GM21515 (cell line): ENCODE data around the gene USP40.

Experiments
- ATAC-seq: cut with Tn5 transposase; IDR thresholded peaks from one replicate; pipeline ENCODE4 v1.9.1; 2021; ENCODE audit not compliant: unreplicated experiment

USP40 gene

DNA sequence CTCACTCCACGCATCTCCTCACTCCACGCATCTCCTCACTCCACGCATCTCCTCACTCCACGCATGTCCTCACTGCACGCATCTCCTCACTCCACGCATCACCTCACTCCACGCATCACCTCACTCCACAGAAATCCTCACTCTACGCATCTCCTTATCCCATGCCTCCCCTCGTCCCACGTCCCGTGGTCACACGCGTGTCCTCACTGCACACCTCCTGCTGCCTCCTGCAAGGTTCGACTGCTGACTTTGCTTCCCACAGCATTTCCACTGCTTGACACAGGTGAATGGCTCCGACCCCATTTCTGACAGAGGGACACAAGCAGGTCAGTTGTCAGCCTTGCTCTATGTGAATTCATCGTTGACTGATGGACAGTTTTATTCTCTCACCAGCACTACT, 103.0 kb downstream of the USP40 start:
- ATAC-seq = no peak

DNA sequence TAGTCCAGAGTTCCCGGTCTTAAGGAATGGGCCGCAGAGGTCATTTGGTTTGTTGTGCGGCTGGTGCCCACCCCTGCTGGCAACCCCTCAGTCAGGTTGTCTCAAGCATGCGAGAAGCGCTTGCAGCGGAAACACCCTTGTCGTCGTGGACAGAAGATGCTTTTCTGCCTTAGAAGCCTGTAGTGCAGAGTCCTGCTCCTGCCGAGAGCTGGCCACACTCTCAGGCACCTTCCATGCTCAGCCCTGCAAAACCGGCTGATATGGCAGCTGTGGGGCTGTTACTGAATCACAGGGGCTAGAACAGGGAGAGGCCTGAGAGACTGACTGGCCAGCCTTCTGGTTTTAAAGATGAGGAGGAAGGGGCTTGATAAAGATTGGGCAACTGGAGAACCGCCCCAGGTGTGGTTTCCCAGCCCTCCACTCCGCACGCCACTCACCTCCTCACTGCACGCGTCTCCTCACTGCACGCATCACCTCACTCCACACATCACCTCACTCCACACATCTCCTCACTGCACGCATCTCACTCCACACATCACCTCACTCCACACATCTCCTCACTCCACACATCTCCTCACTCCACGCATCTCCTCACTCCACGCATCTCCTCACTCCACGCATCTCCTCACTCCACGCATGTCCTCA, 103.6 kb downstream of the USP40 start:
- ATAC-seq = no peak

DNA sequence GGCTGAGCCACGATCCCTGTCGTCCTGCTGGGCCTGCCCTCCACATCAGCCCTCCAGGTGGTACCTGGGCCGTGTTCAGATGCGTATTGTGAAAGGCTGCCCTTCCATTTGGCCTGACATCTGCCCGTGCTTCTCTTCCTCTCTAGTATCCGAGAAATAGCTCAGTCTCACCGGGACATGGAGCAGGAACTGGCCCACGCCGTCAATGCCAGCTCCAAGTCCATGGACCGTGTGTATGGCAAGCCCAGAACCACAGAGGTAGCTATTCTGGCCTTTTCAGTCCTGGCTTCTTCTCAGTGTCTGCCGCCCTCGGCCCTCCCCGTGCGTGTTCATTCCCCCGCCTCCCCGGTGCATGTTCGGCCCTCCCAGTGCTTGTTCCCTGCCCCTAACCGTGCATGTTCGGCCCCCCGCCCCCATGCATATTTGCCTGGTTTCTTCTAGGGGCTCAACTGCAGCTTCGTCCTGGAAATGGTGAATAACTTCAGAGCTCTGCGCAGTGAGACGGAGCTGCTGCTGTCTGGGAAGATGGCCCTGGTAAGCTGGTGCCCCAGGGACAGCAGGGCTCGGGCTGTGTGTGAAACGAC, 104.3 kb downstream of the USP40 start:
- ATAC-seq = no peak

DNA sequence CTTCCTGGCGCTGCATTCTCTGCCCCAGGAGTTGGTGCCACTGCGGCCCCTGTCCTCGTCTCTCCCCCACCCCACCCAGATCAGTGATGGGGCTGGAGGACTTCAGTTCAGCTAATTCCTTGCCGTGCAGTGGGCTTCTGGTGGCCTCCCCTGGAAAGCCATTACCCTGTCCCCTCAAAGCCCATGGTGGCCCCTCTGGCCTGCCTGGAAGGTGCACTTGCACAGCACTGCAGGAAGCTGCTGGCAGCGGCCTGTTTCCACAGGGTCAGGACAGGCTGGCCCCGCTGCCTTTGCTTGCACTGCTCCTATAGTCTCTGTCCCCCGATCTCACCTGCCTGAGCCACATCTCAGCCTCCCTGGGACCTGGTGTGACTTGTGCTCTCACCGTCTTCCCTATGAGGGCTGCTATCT, 105.1 kb downstream of the USP40 start:
- no peak for ATAC-seq

DNA sequence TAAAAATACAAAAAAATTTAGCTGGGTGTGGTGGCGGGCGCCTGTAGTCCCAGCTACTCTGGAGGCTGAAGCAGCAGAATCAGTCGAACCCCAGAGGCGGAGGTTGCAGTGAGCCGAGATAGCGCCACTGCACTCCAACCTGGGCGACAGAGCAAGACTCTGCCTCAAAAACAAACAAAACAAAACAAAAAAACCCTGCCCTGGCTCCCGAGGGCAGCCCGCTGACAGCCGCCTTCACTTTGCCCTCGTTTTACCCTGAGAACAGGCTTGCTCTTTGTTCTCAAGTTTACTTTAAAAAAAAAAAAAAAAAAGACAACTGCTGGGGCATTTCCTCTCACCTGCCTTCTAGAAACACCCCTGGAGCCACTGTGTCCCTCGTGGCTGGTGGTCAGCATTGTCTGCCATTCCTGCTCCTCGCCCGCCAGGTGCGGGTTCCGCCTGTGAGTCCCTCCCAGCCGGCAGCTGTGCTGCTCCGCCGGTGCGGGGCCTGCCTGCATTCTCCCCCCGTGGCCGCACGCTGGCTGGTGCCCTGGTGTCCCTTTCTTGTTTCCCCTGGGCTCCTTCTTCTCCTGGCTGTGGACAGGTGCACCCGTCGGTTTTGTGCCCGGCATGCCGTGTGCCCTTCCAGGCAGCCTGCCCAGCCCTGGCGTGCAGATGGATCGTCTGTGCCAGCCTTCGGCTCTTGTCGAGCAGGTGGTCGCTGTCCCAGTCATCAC, 105.7 kb downstream of the USP40 start:
- no peak for ATAC-seq

DNA sequence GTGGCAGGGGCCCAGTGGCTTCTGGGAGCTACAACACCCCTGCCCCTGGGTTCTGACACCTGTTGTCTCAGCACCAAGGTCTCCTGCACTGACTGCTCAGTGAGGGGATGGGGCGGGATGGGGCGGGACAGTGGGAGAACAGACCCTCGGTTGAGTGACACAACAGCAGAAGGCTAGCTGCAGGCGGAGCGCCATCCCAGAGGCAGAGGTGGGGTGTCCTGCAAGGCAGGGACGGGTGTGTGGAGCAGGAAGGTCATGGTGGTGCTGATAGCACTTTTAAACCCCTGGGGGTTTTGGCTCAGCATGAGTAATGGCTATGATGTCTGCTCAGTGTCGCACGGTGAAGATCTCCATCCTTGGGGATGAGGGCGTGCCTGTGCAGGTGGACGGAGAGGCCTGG, 107.2 kb downstream of the USP40 start:
- ATAC-seq = no peak

DNA sequence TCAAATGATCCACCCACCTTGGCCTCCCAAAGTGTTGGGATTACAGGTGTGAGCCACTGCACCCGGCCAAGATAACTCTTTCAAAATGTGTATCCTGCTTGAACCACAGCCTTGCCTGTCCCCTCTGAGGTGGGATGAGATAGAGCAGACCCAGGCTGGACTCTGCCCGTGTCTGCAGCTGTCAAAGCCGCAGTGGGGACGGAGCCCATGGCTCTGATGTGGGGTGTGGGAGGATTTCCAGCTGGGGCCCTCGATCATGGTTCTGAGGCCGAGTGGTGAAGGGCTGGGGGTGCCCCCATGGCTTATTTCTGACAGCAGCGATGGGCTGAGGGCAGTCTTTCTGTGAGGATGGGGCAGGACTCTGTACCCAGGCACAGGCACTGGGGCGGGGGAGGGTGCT, 107.8 kb downstream of the USP40 start:
- no peak for ATAC-seq

DNA sequence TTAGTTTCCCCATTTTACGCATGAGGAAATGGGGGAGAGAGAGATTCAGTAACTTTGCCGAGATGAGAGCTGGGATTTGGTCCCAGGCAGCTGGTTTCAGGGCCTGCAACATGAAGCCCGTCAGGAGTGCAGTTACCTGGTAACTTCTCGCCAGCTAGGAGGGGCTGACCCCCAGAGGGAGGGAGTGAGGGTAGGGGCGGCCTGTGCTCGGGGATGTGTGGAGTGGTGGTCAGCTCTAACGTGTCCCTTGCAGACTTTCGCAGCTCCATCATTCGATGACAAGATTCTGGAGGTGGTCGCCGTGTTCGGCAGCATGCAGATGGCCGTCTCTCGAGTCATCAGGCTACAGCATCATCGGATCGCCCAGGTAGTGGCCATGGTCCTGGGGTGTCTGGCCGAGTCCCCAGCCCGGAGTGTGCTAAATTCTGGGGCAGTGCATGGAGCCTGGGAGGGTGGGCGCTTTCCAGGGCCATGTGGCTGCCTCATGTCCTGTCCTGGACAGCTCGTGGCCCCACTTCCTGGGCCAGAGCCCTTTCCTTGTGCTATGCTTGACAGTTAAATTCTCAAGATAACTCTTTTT, 108.5 kb downstream of the USP40 start:
- no peak for ATAC-seq

DNA sequence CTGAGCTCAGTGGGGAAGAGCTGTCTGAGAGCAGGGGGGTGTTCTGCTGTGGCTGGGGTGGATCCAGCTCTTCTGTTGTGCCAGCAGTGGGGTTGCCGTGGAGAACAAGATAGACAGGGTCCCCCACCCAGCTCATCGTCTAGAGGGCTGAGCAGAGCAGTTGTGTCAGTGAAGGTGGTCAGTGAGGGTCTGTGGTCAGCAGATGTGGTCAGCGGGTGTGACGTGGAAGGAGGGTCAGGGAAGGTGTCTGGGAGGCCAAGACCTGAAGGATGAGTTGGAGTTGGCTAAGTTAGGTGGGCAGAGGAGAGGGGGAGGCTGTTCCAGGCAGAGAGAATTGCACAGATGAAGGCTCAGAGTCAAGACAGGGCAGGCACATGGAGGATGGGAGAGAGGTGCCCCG, 109.2 kb downstream of the USP40 start:
- no peak for ATAC-seq

DNA sequence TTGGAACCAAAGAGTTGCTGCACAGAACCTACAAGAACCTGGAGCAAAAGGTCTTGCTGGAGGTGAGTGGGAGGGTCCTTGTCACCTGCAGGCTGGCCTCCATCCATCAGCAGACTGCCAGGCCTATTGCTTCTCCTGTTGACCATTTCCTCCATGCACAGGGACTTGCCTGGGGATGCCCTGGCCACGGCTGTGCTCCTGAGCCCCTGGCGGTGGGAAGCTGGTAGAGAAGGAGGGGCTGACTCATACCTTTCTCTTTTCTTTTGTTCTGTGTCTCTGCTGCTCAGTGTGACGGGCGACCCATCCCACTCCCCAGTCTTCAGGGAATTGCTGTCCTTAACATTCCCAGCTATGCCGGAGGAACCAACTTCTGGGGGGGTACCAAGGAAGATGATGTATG, 109.6 kb downstream of the USP40 start:
- ATAC-seq = no peak

DNA sequence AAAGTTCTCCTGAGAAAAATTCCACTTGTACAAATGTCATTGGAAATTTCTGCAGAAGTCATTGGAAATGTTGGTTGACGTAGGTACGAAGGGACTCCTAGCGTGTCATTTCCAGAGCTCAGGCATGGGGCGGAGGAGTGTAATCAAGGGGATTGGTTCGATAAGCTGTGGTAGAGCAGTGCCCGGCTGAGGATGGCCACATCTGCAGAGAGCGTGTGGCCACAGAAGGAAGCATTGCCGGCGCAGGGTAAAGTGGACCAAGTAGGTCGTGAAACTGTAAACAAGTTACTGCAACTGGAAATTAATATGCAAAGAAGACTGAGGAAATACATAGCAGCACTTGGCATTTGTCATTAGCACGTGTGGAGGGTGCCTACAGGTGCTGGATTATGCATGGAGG, 110.5 kb downstream of the USP40 start:
- ATAC-seq = no peak

DNA sequence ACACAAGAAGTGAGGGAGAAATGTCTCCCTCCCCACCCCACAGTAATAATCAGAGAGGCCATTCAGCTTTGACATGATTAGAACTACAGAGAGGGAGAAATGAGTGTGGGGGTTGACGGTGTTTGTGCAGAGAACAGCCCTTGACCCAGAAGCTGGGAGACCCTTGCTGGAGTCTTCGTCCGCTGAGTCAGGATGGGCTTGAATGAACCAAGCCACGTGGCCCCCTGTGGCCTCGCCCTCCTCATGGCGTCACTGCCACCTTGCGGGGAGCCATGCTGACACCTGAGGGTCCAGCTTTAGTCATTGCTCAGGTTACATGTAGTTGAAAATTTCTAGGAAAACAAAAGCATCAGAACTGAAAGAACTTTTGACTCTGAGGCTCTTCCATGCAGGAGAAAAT, 111.1 kb downstream of the USP40 start:
- ATAC-seq = no peak

DNA sequence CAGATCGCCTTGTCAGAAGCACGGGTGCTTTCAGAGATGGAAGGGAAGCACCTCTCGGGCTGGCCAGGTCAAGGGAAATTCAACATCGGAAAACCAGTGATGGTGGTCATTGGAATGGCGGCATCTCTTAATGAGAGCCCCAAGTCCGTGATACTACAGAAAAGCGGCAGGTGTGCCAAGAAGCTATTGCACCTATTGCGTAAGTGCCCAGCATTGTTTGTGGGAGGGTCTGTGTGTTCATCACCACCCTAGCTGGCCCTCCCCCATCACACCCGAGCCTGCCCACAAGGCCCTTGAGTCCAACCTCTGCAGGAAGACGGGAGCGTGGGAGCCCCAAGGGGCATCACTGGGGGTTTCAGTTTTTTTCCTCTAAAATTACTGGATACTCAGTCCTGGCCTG, 111.6 kb downstream of the USP40 start:
- ATAC-seq = no peak

DNA sequence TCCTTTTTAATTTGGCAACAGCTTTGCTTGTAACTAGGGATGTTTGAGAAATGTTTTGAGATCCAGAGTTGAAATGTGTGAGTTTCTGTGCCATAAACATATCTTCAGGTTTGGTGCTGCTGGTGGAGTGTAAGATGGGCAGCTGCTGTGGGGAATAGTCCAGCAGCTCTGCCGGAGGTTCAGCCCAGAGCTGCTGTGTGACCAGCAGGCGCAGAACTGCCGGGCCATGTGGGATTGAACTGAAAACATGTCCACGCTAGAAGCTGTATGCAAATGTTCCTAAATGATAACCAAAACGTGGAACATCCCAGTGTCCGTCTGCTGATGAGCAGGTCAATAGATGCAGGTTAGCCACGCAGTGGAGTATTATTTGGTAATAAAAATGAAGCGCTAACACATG, 112.7 kb downstream of the USP40 start:
- no peak for ATAC-seq

DNA sequence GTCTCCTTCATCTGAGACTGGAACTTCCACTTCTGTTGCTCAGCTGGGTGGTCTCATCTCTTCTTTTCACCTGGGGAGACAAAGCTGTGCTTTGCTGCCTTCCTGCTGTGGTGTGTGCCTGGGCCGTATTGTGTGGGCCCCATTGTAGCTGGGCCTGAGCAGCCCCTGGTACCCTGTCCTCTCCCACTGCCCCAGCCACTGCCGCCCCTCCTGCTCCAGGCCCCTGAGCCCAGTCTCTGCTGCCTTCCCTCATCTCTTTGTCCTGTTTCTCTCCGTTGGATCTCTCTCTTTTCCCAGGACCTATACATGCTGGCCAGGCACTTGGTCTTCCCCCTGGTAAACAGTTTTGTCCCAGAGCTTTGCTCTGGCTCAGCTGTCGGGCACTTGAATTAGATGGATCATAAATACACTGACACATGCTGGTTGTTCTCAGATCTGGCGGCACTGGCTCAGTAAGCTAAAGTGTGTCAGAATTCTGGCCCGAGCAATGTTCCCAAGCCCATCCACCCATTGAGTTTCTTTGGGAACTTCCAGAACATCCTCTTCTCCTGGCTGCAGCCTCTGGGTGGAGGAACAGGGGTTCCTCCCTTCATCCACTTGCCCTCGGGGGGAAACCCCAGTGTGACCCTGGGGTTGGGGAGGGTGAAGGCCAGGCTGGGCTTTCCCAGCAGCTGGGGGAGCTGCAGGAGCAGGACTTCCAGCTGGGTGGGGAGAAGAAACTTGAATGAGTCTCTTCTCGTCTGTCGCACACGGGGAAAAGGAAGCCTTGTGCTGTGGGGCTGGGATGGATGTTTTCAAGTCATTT, 113.3 kb downstream of the USP40 start:
- no peak for ATAC-seq

DNA sequence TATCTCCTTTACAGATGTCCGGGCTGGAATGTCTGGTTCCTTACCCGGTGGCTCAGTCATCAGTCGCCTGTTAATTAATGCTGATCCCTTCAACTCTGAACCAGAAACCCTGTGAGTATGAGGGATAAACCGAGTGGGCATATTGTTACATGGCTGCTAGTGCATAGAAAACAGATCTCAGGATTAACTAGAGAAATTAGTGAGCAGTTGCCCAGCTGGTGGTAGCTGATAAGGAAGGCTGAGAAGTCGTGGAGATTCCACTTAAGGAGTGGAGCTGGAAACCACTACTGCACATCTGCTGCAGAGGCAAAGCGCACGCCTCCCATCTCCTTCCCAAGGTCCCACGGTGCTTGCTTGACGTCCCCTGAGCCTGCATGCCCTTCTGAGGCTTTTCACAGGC, 114.6 kb downstream of the USP40 start:
- no peak for ATAC-seq

DNA sequence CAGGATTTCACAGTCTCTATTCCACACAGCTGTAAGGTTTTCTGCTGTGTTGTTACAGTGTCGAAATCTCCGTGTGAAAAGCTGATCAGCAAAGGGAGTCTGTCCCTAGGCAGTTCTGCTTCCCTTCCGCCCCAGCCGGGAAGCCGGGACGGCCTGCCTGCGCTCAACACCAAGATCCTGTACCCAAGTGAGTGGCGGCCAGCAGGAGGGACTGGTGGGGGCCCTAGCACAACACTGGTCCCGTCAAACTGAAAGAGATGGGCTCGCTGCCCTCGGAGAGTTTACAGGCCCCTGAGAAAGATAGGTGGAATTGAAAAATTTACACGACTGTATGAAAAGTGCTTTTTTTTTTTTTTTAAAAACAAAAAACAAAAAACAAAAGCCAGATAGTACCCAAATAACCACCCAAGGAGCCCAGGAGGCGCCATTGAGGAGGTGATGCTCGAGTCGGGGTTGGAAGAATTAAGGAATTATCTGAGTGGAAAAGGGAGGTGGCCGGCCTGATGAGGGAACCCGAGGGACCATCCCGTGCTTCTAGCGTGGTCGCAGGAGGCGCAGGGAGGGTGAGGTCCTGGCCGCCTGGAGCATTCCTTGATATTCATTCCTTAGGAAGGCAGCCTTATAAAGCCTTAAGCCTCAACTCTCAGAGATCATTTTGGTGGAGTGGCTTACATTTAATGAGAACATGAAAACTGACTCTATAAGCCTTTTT, 115.6 kb downstream of the USP40 start:
- ATAC-seq = no peak

DNA sequence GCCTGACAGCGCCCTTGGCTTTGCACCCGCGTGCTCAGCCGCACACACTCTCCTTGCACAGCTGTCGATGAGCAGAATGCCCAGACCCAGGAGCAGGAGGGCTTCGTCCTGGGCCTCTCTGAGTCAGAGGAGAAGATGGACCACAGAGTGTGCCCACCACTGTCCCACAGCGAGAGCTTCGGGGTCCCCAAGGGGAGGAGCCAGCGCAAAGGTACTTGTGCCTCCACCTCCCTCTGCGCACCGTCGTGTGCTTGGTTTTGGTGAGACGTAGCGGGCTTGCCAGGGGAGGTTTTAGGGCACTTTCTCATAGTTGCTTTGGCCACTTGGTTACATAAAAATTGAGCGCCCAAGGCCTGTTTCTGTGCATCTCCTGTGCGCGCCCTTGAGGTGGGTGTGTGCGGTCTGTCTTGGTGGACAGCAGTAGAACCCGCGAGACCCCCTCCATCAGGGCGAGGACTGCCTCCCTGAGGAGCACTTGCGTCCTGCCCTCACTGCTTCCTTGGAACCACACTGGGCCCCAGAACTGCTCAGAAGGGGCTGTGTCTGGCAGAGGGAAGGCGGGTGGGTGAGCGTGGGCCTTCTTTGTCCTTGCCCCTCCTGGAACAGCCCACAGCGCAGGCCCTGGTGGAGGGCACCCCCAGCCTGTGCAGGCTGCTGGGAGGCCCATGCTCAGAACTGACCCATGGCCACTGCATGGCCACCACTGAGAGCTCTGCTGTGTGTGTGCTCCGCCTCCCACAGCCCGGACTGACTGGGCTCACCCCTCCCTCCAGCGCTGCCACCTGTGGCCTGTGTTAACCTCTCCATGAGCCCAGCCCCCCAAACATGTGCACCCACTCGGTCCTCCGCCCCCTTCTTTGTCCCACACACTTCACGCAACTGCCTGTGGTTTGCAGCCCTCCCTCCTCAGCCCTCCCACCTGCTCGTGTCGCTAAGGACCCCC, 116.4 kb downstream of the USP40 start:
- no peak for ATAC-seq

DNA sequence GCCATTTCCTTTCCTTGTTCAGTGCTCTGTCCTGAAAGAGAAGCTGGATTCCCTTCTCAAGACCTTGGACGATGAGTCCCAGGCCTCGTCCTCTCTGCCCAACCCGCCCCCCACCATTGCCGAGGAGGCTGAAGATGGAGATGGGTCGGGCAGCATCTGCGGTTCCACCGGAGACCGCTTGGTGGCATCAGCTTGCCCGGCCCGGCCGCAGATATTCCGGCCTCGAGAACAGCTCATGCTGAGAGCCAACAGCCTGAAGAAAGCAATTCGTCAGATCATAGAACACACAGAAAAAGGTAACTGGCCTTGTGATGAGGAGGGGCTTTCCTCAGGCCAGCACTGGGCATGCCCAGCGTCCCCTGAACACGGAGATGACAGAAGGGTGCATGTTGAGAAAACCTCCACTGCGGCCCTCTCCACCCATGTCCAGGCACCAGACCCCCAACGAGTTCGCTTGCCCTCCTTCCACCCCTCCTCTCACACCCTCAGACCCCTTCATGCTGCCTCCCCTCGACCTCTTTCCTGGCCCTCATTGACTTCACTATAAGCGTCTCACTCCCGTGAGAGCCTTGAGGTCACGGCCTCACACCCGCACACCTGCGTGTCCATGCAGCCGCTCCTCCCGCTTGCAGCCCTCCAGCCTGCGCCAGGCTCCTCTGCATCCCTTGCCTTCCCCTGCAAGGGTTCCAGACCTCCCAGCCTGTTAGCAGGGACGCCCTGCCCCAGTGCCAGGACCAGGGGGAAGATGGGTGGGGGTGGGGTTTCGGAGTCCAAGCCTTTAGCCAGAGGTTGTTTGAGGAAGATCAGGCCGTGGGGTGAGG, 117.3 kb downstream of the USP40 start:
- ATAC-seq = no peak
